GM19240 (cell line): Measurements from ENCODE around the gene GARS1.
A peak's percentile ranks its signal among the peaks of the same experiment; 100 is the strongest.
"Not testable (repeated sequence)": the region's sequence is repeated elsewhere in the genome, so short reads cannot be mapped to it uniquely, and the experiment has no call there.

Experiments used
- DNase-seq: peaks from one replicate; pipeline ENCODE4 v3.0.0; 2011; ENCODE audit warnings: low spot score; ENCODE audit not compliant: insufficient read length

Gene GARS1

GRCh38 chr7:30594540-30595435 lies at the start of gene GARS1:
TSS of gene GARS1 (plus strand) at chr7:30594878. CDS start at chr7:30594922, 44 bp downstream.
- DNase-seq: peak; percentile 51

- DNase-seq: no peak
Measured at GRCh38 chr7:30545791-30546555, 48.7 kb upstream of the GARS1 start.

GRCh38 chr7:30546596-30546995 lies 48.1 kb upstream of the GARS1 start:
- no peak for DNase-seq

GRCh38 chr7:30548845-30549244 lies 45.8 kb upstream of the GARS1 start:
- peak; percentile 26 for DNase-seq

- no peak for DNase-seq
Measured at GRCh38 chr7:30549931-30550493, 44.7 kb upstream of the GARS1 start.

GRCh38 chr7:30552330-30552729 lies 42.3 kb upstream of the GARS1 start:
- DNase-seq: no peak

GRCh38 chr7:30553141-30553540 lies 41.5 kb upstream of the GARS1 start:
- DNase-seq: no peak

- DNase-seq: no peak
Measured at GRCh38 chr7:30553546-30553945, 41.1 kb upstream of the GARS1 start.

- no peak for DNase-seq
Measured at GRCh38 chr7:30555525-30555924, 39.2 kb upstream of the GARS1 start.

GRCh38 chr7:30556840-30557239 lies 37.8 kb upstream of the GARS1 start:
- DNase-seq: no peak

GRCh38 chr7:30557245-30557644 lies 37.4 kb upstream of the GARS1 start:
- no peak for DNase-seq

GRCh38 chr7:30559611-30560010 lies 35.1 kb upstream of the GARS1 start:
- no peak for DNase-seq

GRCh38 chr7:30561389-30561788 lies 33.3 kb upstream of the GARS1 start:
- DNase-seq: no peak

GRCh38 chr7:30562498-30562897 lies 32.2 kb upstream of the GARS1 start:
- no peak for DNase-seq

GRCh38 chr7:30562909-30563308 lies 31.8 kb upstream of the GARS1 start:
- no peak for DNase-seq

GRCh38 chr7:30563326-30563942 lies 31.2 kb upstream of the GARS1 start:
- no peak for DNase-seq

GRCh38 chr7:30564243-30564892 lies 30.3 kb upstream of the GARS1 start:
- DNase-seq: peak; percentile 63

- DNase-seq: no peak
Measured at GRCh38 chr7:30566596-30566995, 28.1 kb upstream of the GARS1 start.

- DNase-seq: no peak
Measured at GRCh38 chr7:30567081-30567480, 27.6 kb upstream of the GARS1 start.

- DNase-seq: not testable (repeated sequence)
Measured at GRCh38 chr7:30570238-30570637, 24.4 kb upstream of the GARS1 start.

- DNase-seq: no peak
Measured at GRCh38 chr7:30572212-30572841, 22.4 kb upstream of the GARS1 start.
